ENCODE results near the gene GRIA3. TPM values are rescaled to one million over a fixed set of nuclear protein-coding genes. Genes with fewer than 3 reads are reported as not detected.

GRIA3 gene
- total RNA-seq, 1 experiment from 2014 or later: 3.8 TPM

DNA sequence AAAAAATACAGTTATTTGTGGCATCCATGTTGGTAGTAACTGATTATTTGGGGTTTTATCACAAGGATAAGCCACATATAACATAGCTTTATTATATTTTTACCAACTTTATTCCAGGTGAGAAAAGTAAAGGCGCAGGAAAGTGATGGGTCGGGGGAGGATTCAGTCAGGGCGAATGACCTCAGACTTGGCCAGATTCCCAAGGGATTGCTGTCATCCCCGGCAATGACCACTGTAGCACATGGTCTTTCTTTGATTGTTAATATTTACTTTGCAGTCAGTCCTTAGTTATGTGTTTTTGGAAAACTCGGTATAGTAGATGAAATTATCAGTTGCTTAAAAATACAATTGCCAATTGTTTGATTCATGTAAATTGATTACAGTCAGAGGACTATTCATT lies 17.6 kb downstream of the GRIA3 start:
- CTCF ChIA-PET: interaction anchor here (2.1 kb wide), 1 partner anchor 11 kb away, joined by 7 read pairs; no protein-coding TSS in a partner anchor
- Mint-ChIP-seq H3K27ac (no peak overlapping the region), H3K9me3 (no peaks in the 10 kb centered on the region), H3K36me3 (no peaks in the 10 kb centered on the region), H3K4me1 (peaks cover 4% of the 10 kb centered on the region; the same call in 1 of the 2 replicates), H3K4me3 (no peak overlapping the region), H3K27me3 (ENCODE audit: low read depth) (no peaks in the 10 kb centered on the region)
- POLR2A ChIA-PET: no interaction called here
- TF ChIP-seq IRF1 (CRISPR knock-in tag; IDR thresholded peaks at IDR 0.05) (no peak), ESRRA (CRISPR knock-in tag; IDR thresholded peaks at IDR 0.05; ENCODE audit: borderline replicate concordance) (no peak), ZNF219 (CRISPR knock-in tag; IDR thresholded peaks at IDR 0.05; ENCODE audit: borderline replicate concordance) (no peak), GTF2I (CRISPR knock-in tag; conservative IDR thresholded peaks at IDR 0.05) (no peak), FOXP1 (CRISPR knock-in tag; IDR thresholded peaks at IDR 0.05; ENCODE audit: borderline replicate concordance) (no peak)
- TF ChIP-seq, protein P1, sequence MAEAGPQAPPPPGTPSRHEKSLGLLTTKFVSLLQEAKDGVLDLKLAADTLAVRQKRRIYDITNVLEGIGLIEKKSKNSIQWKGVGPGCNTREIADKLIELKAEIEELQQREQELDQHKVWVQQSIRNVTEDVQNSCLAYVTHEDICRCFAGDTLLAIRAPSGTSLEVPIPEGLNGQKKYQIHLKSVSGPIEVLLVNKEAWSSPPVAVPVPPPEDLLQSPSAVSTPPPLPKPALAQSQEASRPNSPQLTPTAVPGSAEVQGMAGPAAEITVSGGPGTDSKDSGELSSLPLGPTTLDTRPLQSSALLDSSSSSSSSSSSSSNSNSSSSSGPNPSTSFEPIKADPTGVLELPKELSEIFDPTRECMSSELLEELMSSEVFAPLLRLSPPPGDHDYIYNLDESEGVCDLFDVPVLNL (CRISPR knock-in tag; IDR thresholded peaks at IDR 0.05; ENCODE audit: borderline replicate concordance, low read depth): no peak
- ATAC-seq (no peak), DNase-seq (ENCODE audit: low spot score) (no peak)

GRCh38 chrX:123202523-123202922 lies 18.4 kb downstream of the GRIA3 start:
- ATAC-seq (no peak), DNase-seq (ENCODE audit: low spot score) (no peak)
- ChIA-PET POLR2A (no interaction called here), CTCF (interaction anchor here (0.9 to 2.1 kb wide), 4 partner anchors 11 to 220 kb away, joined by 3 to 7 read pairs (median 5); no protein-coding TSS in a partner anchor)
- Mint-ChIP-seq H3K9me3 (no peaks in the 10 kb centered on the region), H3K4me3 (no peak overlapping the region), H3K4me1 (peaks cover 4% of the 10 kb centered on the region; the same call in 1 of the 2 replicates), H3K36me3 (no peaks in the 10 kb centered on the region), H3K27me3 (ENCODE audit: low read depth) (no peaks in the 10 kb centered on the region), H3K27ac (no peak overlapping the region)
- TF ChIP-seq ZNF232 (CRISPR knock-in tag; IDR thresholded peaks at IDR 0.05) (no peak), FOXP4 (CRISPR knock-in tag; IDR thresholded peaks at IDR 0.05) (no peak), FOXK1 (CRISPR knock-in tag; IDR thresholded peaks at IDR 0.05) (no peak)

DNA sequence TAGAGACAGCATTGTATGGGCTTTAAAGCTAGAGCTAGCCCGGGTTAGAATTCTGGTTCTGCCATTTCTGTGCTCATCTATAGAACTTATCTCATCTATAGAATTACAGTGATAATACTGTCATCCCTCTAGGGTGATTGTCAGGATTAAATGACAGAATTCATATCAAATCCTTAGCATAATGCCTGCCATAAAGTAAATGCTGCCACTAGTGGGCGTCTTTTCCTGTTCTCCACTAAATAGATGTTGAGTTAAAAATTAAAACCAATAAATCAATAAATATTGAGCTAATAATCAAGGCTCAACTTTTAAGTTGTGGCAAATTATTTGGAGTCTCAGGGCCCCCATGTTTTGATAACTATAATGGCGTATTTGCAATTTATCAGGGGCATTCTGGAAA lies 19.7 kb downstream of the GRIA3 start:
- DNase-seq (ENCODE audit: low spot score) (no peak), ATAC-seq (no peak)
- TF ChIP-seq ELF4 (CRISPR knock-in tag; IDR thresholded peaks at IDR 0.05; ENCODE audit: low read depth): no peak
- no peak for TF ChIP-seq ETV6 (CRISPR knock-in tag; IDR thresholded peaks at IDR 0.05)
- TF ChIP-seq MAX (CRISPR knock-in tag; IDR thresholded peaks at IDR 0.05): no peak
- TF ChIP-seq NR3C1 (CRISPR knock-in tag; conservative IDR thresholded peaks at IDR 0.05; ENCODE audit: low read depth): no peak
- no peak for TF ChIP-seq ATF2 (CRISPR knock-in tag; IDR thresholded peaks at IDR 0.05; ENCODE audit: borderline replicate concordance, low read depth)
- TF ChIP-seq ATF6 (CRISPR knock-in tag; IDR thresholded peaks at IDR 0.05): no peak
- no peaks in the 10 kb centered on the region; the same call in 1 of the 2 replicates for H3K4me1 Mint-ChIP-seq
- CTCF ChIA-PET: interaction anchor here (0.9 to 1.3 kb wide), 4 partner anchors 20 to 219 kb away, joined by 3 to 6 read pairs (median 4); partner anchors contain the start of gene GRIA3
- no peaks in the 10 kb centered on the region for H3K27me3 Mint-ChIP-seq (ENCODE audit: low read depth)
- H3K4me3 Mint-ChIP-seq: no peak overlapping the region
- no peaks in the 10 kb centered on the region for H3K36me3 Mint-ChIP-seq
- H3K27ac Mint-ChIP-seq: no peak overlapping the region
- POLR2A ChIA-PET: no interaction called here
- H3K9me3 Mint-ChIP-seq: no peaks in the 10 kb centered on the region
